Measurements from ENCODE around the gene GALNT9.
"Not testable (repeated sequence)": the region's sequence is repeated elsewhere in the genome, so short reads cannot be mapped to it uniquely, and the experiment has no call there.

Gene GALNT9

DNA sequence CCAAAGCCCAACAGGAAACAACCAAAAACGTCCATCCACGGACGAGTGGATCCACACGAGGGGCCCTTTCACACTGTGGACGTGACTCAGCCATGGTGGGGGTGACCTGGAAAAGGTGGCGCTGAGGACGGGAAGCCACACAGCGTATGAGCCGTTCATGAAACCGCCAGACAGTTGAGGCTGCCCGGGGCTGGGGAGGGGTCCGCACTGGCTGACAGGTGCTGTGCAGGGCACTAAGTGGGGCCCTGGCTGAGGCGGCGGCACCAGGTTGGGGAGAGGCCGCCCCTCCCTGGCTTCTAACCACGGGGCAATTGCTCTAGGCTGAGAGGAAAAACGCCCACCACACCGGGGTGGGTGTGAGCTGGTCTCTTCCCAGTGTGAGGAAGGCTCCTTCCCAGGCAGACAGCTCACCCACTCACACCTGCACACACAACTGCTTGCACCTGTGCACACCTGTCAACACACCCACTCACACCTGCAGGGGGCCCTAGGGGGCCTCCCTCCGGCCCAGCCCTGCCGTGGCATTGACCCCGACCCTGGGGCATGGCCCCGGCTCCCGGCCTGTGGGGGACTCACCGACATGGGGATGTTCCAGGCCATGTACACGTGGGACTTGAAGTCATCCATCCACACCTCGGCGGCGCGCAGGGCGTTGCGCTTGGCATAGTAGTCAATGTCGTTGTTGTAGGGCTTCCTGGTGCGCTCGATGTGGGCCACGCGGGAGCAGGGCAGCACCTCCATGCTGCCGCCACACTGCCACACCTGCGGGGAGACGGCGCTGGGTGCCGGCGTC lies 126.3 kb downstream of the GALNT9 start:
- no peak for DNase-seq (ENCODE audit: low read depth in 2 of 2, low spot score in 1 of 2)

DNA sequence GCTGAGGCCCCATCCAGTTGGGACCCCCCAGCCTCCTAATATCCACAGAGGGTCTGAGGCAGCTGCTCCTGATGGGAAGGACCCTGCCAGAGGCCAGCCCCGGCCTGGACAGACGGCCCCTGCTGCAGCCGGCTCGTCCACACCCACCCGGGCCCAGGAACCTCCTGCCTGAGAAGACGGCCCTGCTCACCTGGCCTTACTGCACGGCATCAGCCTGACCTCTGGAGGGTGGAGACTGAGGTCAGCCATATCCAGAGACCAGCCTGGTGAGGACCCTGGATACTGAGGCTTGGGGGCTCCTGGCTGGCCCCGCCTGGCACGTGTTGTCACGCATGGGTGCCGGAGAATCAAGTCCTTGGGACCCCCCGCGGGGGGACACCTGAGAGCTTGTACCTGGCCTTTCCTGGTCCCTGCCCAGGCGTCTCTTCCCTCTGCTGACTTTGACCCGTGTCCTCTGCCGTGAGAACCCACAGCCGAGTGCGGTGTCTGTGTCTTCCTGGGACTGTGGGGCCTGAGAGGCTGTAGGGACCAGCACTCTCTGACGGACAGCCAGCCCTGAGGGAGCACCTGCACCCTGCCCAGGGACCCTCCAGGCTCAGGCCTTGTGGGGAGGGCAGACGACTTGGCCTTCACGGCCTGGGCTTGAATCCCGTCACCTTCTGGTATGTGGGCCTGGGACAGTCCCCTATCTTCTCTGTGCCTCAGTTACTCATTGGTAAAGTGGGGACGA lies 127.8 kb downstream of the GALNT9 start:
- DNase-seq (ENCODE audit: low read depth in 2 of 2, low spot score in 1 of 2): no peak

DNA sequence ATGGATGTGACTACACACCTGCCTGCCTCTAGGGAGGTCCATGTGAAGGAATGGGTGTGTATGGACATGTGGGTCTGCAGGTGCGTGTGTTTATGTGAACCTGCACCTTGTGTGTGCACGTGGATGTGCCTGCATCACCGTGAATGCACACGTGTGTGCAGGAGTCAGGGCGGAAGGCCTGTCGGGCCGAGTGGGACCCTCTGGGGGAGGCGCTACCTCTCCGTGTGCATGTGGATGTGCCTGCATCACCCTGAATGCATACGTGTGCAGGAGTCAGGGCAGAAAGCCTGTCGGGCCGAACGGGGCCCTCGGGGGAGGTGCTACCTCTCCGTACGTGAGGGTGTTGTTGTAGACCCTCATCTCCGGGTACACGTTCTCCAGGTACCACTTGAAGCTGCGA lies 128.6 kb downstream of the GALNT9 start:
- no peak for DNase-seq (ENCODE audit: low read depth in 2 of 2, low spot score in 1 of 2)

DNA sequence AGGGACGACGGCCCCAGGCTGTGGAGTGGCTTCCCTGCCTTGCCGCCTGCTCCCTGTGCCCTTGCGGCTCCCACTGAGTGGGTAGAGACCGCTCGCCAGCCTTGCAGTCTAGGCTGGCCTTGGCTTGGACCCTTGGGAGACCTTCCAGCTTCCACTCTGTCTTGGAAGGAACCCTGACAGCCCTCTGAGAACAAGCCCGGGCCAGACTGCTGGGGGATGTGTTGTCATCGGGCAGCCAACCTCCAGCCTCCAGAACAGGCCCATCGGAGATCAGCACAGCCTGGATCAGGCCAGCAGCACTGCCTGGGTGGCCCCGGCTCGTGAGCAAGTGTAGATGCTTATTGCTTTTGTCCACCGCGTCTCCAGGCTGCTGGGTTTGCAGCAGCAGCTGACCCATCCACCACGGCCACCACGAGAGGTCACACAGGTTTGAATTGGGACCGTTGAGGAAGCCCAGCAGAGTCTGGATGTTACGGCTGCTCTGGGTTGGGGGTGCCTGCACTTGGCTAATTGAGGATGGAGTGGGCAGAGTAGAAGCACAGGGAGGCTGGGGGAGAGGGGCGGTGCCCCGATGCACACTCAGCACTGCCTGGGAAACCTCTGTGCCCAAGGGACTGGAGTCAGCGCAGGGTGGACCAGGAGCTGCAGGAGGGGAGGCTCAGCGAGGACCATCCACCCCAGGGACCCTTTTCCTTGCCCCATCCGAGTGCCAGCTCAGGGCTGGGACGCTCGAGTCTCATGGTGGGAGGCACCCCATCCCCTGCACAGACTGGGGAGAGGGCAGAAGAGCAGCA lies 129.7 kb downstream of the GALNT9 start:
- no peak for DNase-seq (ENCODE audit: low read depth in 2 of 2, low spot score in 1 of 2)

DNA sequence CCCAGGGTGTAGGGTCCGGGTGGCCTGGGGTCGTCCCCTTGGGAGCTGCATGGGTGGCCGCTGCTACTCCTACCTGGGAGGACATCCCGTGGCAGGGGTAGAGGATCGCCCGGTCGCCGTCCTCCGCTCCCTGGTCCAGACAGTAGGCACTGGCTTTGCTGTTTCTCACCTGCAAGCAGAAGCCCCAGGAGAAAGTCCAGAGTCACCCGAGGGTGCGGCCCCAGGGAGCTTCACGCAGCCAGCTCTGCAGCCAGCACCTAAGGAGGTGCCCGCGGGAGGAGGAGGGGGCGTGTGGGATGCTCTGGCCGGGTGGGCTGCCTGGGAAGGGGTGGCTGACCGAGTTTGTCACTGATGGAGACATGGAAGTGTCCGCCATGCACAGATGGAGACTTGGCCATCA lies 130.3 kb downstream of the GALNT9 start:
- DNase-seq (ENCODE audit: low read depth in 2 of 2, low spot score in 1 of 2): no peak

DNA sequence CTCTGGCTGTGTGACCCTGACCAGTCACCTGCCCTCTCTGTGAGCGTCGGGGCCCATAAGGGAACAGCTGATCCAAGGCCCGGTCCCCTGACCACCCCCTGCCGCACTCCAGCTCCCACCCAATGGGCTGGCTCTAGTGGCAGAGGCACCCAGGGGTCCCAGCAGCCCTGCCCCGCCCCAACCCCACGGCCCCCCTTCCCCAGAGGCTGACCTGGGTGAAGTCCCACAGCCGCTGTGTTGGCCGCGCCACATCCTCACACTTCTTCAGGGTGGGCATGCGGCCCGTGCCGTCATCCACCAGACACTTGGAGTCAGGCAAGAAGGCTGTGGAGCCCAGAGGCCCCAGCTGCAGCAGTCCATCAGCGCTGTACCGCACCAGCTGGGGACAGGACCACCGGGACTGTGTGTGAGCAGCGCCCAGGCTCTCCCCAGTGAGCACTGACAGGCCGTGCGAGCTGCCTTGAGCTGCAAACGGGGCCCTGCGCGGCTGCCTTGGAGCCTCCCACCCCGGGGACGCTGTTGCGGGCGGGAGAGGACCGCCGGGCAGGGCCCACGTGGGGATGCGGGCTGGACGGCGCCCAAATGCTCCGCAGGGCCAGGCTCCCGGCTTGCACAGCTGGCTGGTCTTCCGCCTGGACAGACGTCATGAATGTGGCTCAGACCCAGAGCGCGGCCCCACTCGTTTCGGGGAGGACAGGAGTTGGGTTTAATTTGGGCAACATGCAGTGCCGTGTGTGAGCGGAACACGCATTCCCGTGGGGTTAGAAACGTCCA lies 131.6 kb downstream of the GALNT9 start:
- no peak for DNase-seq (ENCODE audit: low read depth in 2 of 2, low spot score in 1 of 2)

DNA sequence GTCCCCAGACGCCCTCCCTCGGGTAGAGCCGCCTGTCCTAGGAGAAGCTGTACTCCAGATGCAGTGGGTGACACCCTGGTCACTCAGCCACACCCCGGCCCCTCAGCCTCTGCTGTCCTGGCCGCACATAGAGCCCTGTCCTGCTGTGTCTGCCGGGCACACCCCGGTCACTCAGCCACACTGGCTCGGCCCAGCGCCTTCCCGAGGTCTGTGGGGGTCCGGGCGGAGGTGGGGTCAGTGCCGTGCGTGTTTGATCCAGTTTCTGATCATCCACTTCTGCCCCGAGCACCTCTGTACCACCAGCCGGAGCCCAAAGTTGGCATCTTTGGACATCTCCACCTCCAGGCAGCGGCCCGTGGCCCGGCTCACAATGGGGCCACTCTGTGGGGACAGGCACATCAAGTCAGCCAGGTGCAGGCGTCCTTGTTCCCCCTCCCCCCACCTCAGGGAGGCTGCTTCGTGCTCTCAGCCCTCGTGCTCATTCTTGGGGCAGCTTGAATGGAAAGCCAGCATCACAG lies 132.5 kb downstream of the GALNT9 start:
- no peak for DNase-seq (ENCODE audit: low read depth in 2 of 2, low spot score in 1 of 2)

DNA sequence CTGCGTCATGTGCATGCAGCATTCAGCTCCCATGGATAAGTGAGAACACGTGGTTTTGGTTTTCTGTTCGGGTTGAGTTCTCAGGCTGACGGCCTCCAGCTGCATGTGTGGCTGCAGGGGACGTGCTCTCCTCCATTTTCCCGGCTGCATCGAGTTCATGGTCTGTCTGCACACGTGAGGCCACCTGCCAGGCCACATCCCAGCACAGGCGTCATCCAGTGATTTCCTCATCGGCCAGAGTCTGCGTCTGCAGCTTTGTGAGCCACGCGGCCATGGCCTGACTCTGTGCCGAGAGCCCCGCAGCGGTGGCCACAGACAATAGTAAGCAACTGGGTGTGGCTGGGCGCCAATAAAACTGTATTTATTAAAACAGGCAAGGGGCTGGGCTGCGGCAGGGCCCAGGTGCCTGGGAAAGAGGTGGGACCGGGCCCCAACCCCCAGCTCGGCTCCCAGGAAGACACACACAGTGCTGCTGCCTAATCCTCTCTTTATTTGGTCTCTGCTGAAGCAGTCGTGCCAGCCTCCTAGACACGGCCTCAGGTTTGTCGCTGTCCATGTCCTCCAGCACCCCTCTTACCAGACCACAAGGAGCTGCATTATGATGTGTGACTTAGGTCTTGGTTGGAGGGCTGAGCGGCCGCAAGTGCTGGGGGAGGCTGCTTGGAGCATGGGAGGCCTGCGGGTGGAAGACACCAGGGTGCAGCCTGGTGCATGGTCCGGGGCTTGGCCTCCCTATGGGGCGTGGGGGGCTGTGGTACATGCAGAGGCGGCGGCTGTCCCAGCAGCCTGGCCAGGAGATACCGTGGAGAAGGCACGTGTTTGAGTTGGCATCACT lies 133.1 kb downstream of the GALNT9 start:
- no peak for DNase-seq (ENCODE audit: low read depth in 2 of 2, low spot score in 1 of 2)

DNA sequence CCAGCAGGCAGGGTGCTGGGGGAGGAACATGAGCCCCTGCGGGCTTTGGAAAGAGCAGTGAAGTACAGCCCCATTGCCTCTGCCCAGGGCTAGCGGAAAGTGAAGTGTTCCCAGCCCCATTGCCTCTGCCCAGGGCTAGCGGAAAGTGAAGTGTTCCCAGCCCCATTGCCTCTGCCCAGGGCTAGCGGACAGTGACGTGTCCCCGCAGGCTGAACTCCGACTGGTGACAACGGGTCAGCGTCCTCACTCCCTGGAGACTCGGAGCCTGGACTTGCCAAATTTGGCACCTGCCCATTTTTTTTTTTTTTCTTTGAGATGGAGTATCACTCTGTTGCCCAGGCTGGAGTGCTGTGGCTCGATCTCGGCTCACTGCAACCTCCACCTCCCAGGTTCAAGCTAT lies 134.1 kb downstream of the GALNT9 start:
- not testable (repeated sequence) for DNase-seq (ENCODE audit: low read depth in 2 of 2, low spot score in 1 of 2)

DNA sequence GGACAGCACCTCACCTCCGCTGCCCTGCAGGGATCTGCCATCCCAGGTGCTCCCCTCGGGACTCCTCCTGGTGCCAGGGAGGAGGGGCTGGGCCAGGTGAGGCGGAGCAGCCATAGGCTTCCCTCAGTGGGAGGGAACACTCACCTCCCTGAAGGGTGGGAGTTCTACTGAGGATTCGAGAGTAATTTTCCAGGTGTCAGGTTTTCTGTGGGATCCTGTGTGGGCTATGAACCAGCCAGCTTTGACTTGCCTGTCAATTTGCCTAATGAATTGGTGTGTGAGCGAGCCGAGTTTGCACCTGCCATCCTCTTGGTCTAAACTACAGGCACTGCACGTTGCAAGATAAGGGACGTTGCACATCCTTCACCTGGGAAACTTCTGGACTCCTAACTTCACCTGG lies 134.8 kb downstream of the GALNT9 start:
- no peak for DNase-seq (ENCODE audit: low read depth in 2 of 2, low spot score in 1 of 2)

DNA sequence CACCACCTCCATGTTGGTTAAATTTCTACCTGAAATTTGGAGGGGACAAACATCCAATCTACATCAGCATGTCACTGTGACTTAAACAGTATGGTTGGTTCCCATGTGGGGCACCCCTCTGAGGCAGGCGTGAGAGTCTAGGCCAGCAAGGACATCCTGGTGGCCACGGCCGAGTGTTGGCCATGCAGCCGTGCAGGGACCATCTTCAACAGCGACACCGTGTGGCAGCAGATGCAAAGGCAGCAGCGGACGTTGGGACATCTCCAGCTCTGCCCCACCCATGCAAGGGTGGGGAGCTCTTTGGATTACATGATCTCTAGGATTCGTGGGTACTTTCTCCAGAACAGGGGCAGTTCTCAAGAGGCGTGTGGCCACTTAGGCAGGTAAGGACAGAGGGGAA lies 135.3 kb downstream of the GALNT9 start:
- no peak for DNase-seq (ENCODE audit: low read depth in 2 of 2, low spot score in 1 of 2)

DNA sequence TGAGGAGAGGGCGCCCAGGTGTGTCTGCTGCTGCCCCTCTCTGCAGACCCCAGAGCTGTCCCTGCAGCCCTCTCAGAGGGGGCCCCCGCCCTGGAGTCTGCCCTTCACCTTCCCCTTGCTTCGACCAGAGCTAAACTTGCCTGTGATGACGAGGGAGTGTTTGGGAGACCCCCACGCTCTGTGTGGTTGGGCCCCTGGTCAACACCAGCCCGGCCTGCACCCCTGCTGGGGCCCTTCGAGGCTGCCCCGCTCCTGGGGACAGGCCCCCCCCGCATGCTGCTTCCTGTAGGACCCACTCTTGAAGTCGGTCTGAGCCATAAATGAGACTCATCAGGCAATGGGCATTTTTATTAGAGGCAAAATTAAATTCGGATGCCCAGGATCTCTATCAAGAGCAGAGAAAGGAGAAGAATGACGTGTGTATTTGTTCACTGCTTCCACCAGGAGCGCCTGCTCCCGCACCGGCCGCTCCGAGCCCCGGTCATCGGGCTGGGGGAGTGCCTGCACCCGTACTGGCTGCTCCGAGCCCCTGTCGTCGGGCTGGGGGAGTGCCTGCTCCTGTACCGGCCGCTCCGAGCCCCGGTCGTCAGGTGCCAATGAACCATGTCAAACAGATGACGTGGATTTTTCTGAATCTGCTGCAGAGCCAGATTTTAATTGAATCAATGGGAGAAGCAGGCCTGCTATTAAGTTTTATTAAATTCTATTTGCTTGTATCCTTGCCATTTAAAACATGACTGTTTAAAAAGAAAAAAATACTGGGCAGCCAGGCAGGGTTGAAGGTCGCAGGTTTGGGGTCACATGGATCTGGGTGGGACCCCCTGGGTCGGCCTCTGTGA lies 137.5 kb downstream of the GALNT9 start:
- DNase-seq (ENCODE audit: low read depth in 2 of 2, low spot score in 1 of 2): no peak

DNA sequence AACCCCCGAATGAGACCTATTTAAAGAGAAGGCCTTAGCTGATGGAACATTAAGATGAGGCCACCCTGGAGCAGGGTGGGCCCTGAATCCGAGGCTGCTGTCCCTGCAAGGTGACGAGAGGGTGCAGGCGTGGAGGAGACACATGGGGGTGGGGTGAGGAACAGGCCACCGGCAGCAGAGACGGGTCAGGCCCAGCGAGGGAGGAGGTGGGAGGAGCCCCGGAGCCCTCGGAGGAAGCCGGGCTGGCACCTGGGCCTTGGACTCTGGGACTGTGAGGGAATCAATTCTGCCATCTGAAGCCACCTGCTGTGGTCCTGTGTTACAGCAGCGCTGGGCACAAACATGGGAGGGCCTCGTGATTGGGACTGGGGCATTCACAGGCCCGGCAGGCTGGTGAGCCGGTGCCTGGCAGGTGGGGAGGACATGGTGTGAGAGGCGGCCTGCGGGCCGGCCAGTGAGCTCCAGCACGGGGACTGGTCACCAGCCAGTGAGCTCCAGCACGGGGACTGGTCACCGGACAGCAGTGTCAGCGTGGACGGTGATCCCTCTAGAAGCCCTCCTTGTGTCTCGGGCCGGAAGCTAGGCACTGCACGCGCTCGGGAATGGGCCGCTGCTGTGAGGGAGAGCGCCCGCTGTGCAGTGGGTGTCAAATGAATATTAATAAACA lies 138.4 kb downstream of the GALNT9 start:
- DNase-seq (ENCODE audit: low read depth in 2 of 2, low spot score in 1 of 2): no peak

DNA sequence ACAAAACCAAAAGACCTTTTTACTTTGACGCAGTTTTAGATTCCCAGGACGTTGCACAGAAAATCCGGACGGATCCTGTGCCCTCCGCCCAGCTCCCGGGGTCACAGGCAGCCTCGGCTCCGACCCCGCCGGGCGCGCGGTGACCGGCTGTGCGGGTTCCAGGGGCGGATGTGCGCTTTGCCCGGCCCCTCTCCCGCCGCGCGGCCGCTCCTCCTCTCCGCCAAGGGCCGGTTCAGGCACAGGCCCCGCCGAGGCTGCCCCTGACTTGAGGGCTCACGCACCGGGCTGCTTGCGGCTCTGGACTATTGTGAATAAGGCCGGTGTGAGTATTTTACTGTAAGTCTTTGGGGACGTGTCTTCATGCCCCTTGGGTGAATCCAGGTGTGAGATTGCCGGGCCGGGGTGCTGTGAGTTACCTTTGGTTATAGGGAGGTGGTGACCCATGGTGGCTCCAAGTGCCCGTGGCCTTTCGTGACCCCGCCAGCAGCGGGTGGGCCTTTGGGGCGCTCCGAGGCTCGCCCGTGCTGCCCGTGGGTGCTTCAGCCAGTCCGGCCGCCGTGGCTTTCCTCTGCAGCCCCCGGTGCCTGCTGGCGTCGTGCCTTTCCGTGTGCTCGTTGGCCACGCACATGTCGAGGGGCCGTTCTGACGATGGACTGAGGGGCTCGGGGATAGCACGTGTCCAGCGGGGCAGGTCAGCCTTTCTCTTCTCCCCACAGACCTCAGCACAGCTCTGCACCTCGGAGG lies 139.2 kb downstream of the GALNT9 start:
- no peak for DNase-seq (ENCODE audit: low read depth in 2 of 2, low spot score in 1 of 2)

DNA sequence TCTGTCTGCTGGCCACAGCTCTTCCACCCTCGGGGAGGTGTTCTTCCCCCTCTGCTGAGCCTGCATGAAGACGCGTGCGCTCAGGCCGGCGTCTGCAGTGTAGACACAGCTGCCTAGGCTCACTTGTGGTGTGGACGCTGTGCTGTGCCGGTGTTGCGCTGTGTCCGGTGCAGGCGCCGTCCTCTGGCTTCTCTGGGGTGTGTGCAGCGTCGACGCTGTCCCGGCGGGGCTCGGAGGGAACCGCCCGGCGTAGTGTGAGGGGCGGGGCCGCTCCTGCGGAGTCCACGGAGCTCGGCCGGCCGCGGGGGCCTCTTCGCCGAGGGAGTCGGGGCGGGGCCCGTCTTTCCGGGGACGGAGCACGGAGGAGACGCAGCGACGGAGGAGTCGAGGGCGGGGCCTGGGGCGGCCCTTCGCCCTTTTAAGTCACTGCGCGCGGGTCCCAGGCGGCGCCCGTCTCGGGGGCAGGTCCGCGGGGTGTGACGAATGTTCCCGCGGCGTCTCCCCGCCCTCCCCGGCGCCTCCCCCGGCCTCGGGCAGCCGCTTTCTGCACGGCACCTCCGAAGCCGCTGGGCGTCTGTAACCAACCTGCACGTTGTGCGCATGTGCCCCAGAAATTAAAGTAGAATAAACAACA lies 139.9 kb downstream of the GALNT9 start:
- peak; percentile 80 to 87 for DNase-seq (ENCODE audit: low read depth in 2 of 2, low spot score in 1 of 2)

DNA sequence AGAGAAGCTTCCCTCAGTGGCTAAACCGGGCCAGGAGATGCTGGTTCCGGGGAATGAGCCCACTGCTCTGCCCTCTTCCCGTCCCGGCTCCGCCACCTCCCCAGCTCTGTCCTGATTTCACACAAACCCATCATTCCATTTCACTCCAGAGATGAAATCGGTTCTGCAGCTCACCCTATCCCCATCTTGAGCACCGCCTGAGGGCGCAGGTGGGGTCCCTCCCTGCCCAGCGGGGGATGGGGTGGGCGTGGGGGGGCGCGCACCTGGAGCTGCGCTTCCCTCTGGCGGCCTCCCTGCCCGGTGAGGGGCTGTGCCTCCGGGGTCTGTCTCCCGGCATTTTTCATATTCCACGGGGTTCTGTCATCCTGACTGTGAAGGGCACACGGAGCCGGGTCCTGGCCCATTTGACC lies 140.5 kb downstream of the GALNT9 start:
- no peak for DNase-seq (ENCODE audit: low read depth in 2 of 2, low spot score in 1 of 2)

DNA sequence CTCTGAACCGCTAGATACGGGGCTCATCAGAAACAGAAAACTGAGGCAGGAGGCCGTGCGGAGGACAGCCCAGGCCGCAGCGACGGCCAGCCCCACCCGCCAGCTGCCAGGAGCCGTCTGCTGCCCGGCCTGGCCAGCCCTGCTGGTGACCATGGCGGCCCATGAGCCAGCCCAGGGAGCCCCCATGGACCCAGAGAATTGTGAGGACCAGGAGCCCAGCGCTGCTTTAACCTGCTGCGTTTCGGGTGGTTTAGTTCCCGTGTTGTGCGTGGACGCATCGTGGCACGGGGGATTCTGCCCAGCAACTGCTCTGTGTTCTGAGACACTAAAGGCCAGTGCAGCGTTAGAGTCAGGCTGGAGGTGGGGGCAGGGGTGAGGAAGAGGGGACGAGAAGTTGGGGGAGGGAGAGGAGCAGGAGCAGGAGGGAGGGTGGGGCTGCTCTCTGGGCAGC lies 140.9 kb downstream of the GALNT9 start:
- DNase-seq (ENCODE audit: low read depth in 2 of 2, low spot score in 1 of 2): no peak
